Neutrophil (primary cell): ENCODE data around the gene DBH.

ENCODE experiments used
- H3K27ac ChIP-seq: fragments of 200-600 bp; sonication (generic); 2 replicates; pipeline ENCODE4 v1.5.1; 2016; ENCODE audit warnings: mild to moderate bottlenecking, moderate library complexity
- H3K27me3 ChIP-seq: fragments of 200-600 bp; sonication (generic); 2 replicates; pipeline ENCODE4 v1.6.0; 2016; ENCODE audit warnings: mild to moderate bottlenecking
- H3K36me3 ChIP-seq: fragments of 200-600 bp; sonication (generic); 2 replicates; pipeline ENCODE4 v1.5.1; 2017
- H3K4me1 ChIP-seq, 2 experiments: fragments of 200-600 bp in 1 of 2; sonication (generic) in 1 of 2; 1 replicate in 1 of 2; 2 replicates in 1 of 2; pipeline versions ENCODE4 v1.5.1 to v1.6.1; 2013 to 2016; ENCODE audit warnings: low read depth in 1 of 2, low read length in 1 of 2, mild to moderate bottlenecking in 1 of 2, moderate library complexity in 1 of 2; ENCODE audit not compliant: control insufficient read depth in 1 of 2, insufficient read depth in 1 of 2
- H3K4me3 ChIP-seq, 2 experiments: fragments of 200-600 bp in 1 of 2; sonication (generic) in 1 of 2; 1 replicate in 1 of 2; 2 replicates in 1 of 2; pipeline ENCODE4 v1.5.1; 2013 to 2016; ENCODE audit warnings: low read depth in 1 of 2, low read length in 1 of 2, mild to moderate bottlenecking in 1 of 2, moderate library complexity in 1 of 2
- H3K9me3 ChIP-seq: fragments of 200-600 bp; sonication (generic); 2 replicates; pipeline ENCODE4 v1.5.1; 2016
- CTCF ChIP-seq: fragments of 200-600 bp; sonication (generic); IDR thresholded peaks from 2 replicates; pipeline ENCODE4 v1.5.1; 2016; ENCODE audit warnings: antibody characterized with exemption

DBH gene

DNA sequence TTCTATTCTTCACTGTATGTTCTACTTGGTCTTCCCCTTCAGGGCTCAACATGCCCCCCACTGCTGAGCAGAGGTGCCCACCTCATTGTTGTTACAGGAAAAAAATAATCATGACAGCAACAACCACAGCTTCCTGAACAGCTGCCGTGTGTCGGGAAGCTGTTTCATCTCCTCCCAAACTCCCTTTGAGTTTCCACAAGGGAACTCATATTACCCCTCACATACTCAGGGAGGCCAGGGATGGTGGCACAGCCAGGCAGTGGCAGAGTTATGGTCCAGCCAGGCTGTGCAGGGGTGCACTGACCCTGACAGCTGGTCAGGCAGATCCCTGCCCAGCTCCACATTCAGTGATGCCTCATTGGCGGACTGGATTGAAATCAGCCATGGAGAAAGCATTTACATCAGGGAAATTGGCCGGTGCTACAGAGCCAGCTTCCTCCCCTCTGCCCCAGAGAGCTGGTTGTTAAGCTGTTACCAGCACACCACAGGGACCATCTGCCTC lies 64.7 kb downstream of the DBH start:
- Histone ChIP-seq H3K4me1 (no peaks in the 10 kb centered on the region), H3K4me3 (no peak overlapping the region), H3K36me3 (no peaks in the 10 kb centered on the region), H3K9me3 (no peaks in the 10 kb centered on the region), H3K27ac (no peak overlapping the region), H3K27me3 (peaks cover 52% of the 10 kb centered on the region)
- TF ChIP-seq CTCF = no peak

- no peaks in the 10 kb centered on the region for H3K36me3 ChIP-seq
- no peak for TF ChIP-seq CTCF
- H3K4me3 ChIP-seq = no peak overlapping the region
- H3K9me3 ChIP-seq = no peaks in the 10 kb centered on the region
- no peak overlapping the region for H3K27ac ChIP-seq
- H3K27me3 ChIP-seq = peaks cover 52% of the 10 kb centered on the region
- H3K4me1 ChIP-seq = no peaks in the 10 kb centered on the region
Observed at GRCh38 chr9:133701321-133701980, 65.3 kb downstream of the DBH start.

DNA sequence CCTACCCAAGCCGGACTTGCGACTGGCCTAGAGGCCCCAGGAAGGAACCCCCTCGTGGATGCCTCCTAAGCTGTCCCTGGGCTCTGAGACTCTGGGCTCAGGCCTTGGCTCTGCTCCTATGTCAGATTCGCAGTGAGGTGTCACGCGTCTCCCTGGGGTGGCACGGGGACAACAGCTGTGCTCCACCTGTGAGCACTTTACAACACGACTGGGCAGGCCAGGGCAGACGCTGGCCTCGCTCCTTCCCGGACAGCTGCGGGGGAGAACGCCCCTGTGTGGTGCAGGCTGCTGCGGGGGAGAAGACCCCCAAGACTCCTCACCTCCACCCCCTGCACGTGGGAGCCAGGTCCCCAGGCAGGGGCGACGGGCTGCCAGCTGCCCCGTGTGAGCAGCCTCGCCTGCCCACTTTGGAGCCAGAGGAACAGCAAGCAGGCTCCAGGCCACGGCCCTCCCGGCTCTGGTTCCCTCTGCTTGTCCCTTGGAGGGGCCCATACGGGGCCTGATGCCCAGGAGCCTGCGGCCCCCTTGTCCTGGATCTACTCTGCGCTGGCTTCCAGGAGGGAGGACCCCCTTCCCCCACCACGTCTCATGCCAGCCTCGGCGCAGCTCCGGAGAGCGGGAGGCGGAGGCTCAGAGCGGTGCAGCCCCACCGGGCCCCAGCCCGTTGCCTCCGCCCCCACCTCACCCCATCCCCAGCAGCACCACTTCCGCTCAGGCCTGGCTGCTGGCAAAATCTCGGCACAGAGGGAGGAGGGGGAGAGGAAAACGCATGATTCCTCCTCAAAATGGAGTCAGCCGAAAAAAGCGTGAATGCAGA lies 66.0 kb downstream of the DBH start:
- Histone ChIP-seq H3K9me3 (no peaks in the 10 kb centered on the region), H3K27ac (no peak overlapping the region), H3K4me1 (no peaks in the 10 kb centered on the region), H3K36me3 (no peaks in the 10 kb centered on the region), H3K4me3 (no peak overlapping the region), H3K27me3 (peaks cover 52% of the 10 kb centered on the region)
- no peak for TF ChIP-seq CTCF

GRCh38 chr9:133702798-133703590 lies 66.8 kb downstream of the DBH start:
- Histone ChIP-seq H3K4me1 (no peaks in the 10 kb centered on the region), H3K27me3 (peaks cover 52% of the 10 kb centered on the region), H3K27ac (no peak overlapping the region), H3K36me3 (no peaks in the 10 kb centered on the region), H3K4me3 (no peak overlapping the region), H3K9me3 (no peaks in the 10 kb centered on the region)
- TF ChIP-seq CTCF = no peak

- no peak for TF ChIP-seq CTCF
- Histone ChIP-seq H3K9me3 (no peaks in the 10 kb centered on the region), H3K4me3 (no peak overlapping the region), H3K27ac (no peak overlapping the region), H3K27me3 (peaks cover 52% of the 10 kb centered on the region), H3K36me3 (no peaks in the 10 kb centered on the region), H3K4me1 (no peaks in the 10 kb centered on the region)
Observed at GRCh38 chr9:133703591-133704399, 67.6 kb downstream of the DBH start.
